Measurements from ENCODE around the gene MTO1.

DNA sequence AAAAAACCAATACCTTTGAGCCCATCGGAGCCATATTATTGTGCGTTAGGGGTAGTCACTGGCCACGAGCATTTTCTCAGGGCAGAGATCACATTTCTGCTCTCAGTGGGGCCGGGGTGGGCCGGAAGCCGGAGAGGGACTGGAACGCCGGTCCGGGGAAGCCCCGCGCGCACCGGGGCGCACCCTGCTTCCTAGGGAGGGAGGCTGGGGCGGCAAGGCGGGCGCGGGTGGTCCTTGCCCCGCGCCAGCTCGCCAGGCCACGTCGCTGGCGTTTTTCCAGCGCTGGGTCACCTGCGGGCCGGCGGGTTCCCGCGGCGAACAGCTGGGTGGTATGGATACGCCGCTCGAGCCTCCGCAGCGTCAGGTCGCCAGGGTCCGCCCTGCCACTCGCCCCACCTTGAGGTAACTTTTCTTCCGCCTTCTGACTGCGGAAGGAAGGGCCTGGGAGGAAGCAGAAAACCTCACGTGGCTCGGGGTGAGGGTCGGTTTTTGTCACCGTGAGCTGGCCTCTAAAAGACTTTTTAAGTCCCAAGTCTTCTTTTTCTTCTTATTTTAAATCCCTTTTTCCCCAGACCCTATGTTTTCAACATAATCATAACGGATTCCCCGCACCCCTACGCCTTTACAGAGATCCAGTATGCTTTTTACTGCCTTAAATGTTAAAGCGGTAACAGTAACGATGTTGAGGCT, 62.0 kb downstream of the MTO1 start:
- TF ChIP-seq, protein P1, sequence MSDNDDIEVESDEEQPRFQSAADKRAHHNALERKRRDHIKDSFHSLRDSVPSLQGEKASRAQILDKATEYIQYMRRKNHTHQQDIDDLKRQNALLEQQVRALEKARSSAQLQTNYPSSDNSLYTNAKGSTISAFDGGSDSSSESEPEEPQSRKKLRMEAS (IDR thresholded peaks at IDR 0.05; ENCODE audit: low read depth, low read length): peak; percentile 83
- TF ChIP-seq, protein P2, sequence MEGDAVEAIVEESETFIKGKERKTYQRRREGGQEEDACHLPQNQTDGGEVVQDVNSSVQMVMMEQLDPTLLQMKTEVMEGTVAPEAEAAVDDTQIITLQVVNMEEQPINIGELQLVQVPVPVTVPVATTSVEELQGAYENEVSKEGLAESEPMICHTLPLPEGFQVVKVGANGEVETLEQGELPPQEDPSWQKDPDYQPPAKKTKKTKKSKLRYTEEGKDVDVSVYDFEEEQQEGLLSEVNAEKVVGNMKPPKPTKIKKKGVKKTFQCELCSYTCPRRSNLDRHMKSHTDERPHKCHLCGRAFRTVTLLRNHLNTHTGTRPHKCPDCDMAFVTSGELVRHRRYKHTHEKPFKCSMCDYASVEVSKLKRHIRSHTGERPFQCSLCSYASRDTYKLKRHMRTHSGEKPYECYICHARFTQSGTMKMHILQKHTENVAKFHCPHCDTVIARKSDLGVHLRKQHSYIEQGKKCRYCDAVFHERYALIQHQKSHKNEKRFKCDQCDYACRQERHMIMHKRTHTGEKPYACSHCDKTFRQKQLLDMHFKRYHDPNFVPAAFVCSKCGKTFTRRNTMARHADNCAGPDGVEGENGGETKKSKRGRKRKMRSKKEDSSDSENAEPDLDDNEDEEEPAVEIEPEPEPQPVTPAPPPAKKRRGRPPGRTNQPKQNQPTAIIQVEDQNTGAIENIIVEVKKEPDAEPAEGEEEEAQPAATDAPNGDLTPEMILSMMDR (IDR thresholded peaks at IDR 0.05; ENCODE audit: low read depth, low read length): no peak
